HTR-8/SVneo (cell line): ENCODE results near the gene PTX4.
"Not testable (repeated sequence)": the region's sequence is repeated elsewhere in the genome, so short reads cannot be mapped to it uniquely, and the experiment has no call there.

Experiments used
- DNase-seq: peaks from one replicate; pipeline ENCODE4 v3.0.0; 2011; ENCODE audit warnings: low spot score, mixed read lengths; ENCODE audit not compliant: insufficient read length
- FAIRE-seq: peaks from 2 replicates; lab custom pipeline; 2011; peaks lifted over from hg19 to GRCh38; lab: Jason Lieb, UNC

PTX4 gene

DNA sequence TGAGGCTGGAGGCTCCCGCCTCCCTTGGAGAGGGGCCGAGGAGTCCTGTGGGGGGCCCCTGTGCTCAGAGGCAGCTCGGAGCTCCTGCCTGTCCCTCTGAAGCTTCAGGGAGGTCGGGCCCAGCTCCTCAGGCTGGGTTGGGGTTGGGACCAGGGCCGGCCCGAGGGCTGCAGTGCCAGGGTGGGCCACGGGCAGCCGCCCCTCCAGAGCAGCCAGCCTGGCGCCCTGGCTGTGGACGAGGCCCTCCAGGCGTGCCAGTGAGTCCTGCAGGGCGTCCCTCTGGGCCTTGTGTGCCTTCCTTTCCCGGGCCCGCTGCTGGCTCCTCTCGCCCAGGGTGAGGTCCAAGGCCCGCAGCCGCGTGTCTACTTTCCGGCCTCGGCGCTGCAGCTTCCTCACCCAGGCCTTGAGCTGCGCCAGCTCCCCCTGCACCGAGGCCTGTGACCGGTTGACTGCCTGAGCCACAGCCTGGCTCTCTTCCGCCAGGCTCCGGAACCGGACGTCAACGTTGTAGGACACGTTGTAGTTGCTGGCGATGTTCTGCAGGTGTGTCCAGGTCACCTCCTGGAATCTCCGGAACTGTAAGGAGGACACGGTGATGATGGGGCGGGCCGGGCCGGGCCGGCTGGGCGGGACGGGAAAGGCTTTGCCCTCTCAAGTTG, 1.2 kb downstream of the PTX4 start:
- no peak for DNase-seq
- FAIRE-seq = no peak

DNA sequence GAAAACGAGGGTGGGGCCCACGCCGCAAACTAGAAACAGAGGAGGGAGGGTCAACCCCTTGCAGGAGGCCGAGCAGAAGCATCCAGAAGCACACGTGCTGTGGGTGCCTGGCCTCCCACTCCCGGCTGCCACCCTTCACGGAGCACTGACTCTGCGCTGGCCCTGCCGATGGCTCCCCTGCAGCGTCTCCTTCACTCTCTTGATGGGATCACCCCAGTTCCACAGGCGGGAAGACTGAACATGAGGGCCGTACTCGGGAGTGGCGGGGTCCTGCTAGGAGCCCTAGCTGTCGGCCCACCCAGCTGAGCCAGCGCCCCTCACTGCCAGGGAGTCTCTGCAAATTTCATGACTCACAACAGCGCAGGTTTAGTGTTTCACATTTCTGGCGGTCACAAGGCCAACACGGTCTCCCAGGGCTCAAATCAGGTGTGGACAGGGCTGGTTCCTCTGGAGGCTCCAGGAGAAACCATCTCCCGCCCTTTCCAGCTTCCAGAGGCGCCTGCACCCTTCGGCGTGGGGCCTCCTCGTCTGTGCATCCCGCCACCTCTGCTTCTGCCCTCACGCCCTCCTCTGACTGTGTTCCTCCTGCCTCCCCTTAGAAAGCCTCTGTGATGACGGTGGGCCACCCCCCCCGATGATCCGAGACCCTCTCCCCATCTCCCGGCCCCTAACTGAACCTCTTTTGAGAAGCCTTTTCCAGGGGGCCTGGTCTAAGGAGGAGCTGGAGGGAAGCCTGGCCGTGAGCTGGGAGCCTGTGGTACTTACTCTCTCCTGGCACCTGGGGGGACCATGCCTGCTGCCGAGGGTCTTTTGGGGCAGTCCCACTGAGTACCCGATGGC, 2.0 kb downstream of the PTX4 start:
- no peak for DNase-seq
- no peak for FAIRE-seq

DNA sequence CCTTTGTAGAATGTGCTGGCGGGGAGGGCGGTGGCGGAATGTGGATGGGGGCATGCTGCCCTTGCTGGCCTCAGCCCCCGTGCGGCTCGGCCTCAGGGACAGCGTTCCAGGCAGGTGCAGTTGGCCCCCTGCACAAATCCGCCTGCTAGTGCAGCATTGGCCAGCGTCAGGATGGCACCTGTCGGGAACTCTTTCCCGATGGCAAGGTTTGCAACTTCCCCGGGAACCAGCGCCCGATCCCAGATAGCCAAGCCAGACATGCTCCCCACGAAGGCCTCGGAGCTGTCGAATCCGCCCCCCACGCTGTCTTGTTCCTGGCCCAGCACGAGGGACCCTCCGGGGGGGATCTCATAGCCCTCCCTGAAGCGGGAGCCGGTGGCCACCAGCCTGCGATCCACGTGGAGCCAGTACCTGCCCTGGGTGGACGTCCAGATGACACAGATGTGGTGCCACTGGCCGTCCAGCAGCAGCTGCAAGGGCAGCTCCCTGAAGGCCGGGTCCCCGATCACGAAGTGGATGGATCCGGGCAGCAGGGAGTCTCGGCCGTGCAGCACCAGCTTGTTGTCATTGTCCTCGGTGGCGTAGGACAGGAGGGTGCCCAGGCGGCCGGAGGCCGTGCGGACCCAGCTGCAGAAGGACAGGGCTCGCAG, 2.8 kb downstream of the PTX4 start:
- FAIRE-seq = no peak
- no peak for DNase-seq

DNA sequence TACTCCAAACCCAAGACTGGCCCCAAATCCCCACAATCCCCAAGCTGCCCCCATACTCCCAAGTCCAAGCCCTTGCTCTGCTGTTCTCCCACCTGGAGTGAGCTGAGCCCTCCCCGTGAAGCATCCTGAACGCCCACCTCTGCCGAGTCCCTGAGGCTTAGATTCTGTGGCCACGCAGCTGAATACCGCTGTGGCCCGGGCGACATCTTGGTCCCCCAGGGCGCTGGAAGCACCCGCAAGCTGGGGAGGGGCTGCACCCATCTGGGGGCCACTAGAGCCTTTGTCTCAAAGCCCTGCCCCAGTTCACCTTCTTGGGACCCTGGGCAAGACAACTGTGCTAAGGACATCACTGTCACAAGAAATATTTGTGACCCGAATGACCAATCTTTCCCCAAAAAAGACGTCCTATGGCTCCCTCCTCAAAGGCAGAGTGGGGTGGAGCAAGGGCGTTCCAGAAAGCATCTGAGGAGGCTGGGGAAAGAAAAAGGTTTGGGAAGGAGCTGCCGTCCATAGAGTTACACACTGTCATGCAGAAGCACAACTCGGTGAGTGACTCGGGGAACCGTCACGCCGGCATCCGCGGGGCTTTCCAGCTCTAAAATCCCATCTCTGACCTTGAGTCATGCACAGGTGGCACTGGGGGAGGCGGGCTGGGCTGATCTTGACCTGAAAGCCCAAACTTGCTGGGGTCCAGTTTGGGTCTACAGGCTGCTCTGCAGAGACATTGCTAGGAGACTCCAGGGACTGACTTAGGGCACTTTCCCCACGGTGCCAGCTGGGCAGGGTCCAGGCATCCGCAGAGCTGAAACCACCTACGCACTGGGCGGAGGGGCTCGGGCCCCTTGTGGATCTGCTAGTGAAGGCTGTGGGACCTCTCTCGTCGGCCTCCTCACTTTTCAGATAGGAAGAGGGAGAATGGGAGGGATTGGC, 6.6 kb downstream of the PTX4 start:
- no peak for DNase-seq
- no peak for FAIRE-seq

DNA sequence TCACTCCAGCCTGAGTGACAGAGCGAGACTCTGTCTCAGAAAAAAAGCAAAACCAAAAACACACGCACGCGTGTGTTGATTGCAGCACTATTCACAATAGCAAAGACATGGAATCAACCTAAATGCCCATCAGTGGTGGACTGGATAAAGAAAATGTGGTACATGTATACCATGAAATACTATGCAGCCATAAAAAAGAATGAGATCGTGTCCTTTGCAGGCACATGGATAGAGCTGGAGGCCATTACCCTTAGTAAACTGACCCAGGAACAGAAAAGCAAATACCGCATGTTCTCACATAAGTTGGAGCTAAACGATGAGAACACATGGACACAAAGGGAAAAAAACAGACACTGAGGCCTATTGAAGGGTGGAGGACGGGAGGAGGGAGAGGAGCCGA, 9.8 kb downstream of the PTX4 start:
- not testable (repeated sequence) for DNase-seq, FAIRE-seq

DNA sequence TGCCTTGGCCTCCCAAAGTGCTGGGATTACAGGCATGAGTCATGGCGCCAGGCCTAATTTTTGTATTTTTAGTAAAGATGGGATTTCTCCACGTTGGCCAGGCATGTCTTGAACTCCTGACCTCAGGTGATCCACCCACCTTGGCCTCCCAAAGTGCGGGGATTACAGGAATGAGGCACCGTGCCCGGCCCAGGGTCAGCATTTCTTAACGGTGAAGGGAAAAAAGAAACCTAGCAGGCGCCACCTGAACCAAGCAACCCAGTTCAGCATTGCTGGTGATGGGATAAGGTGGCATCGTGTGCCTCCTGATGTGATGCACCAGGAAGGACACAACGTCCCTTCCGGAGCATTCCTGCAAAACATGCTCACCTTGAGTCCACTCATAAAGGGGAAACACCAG, 11.7 kb downstream of the PTX4 start:
- DNase-seq (no peak), FAIRE-seq (no peak)

DNA sequence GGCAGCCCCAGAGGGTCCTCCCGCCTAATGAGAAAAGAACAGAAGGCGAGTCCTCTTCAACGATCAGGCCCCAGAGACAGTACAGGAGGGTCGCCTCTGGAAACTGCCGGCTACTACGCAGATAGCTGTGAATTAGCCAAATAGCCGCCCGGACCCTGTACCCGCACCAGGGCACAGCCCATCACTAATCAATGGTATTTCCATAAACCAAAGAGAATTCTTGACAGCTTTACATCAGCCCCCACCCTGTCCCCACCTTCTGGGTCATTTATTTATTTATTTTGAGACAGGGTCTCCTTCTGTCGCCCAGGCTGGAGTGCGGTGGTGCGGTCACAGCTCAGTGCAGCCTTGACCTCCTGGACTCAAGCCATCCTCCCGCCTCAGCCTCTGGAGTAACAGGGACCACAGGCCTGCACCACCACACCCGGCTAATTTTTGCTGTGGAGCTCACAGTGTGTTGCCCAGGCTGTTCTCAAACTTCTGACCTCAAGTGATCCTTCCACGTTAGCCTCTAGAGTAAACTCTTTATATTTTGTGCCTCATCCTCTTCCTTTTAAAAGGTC, 13.1 kb downstream of the PTX4 start:
- DNase-seq (no peak), FAIRE-seq (no peak)

DNA sequence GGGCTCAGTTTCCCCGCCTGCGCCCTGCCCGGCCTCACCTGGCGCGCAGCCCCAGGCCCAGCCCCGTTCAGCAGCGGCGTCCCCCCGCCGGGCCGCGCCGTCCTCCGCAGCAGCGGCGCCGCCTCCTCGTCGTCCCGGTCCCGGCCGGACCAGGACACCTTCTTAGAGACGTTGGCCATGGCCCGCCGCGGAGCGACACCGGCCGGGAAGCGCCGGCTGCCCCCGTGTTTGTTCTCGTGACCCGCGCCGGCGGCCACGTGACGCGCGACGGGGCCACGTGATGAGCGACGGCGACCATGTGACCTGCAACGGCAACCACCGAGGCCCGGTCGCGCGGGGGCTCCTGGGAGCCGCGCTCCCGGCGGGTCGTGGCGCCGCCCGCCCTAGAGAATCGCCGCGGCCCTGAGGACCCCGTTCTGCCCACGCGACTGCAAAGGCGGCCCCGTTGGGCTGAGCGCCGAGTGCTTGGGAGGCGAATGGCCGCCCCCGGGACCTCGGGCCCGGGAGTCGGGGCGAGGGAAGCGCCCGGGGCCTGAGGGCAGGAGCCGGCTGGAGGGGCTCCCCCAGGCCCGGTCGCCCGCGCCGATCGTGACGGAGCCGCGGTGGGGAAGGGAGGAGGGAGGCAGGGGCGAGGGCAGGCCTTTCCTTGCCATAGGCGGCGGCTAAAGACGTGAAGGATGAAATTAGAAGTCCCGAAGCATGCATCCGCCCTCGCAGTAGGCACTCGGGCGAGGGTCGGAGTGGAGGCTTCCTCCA, 13.8 kb downstream of the PTX4 start, which contains the start of gene CLCN7:
Gene CLCN7, minus strand, starts transcription at position 233 of the 756 bp plus-strand sequence. Its CDS starts 54 bp downstream, at position 179.
- DNase-seq (peak; percentile 94), FAIRE-seq (peak; percentile 99)

DNA sequence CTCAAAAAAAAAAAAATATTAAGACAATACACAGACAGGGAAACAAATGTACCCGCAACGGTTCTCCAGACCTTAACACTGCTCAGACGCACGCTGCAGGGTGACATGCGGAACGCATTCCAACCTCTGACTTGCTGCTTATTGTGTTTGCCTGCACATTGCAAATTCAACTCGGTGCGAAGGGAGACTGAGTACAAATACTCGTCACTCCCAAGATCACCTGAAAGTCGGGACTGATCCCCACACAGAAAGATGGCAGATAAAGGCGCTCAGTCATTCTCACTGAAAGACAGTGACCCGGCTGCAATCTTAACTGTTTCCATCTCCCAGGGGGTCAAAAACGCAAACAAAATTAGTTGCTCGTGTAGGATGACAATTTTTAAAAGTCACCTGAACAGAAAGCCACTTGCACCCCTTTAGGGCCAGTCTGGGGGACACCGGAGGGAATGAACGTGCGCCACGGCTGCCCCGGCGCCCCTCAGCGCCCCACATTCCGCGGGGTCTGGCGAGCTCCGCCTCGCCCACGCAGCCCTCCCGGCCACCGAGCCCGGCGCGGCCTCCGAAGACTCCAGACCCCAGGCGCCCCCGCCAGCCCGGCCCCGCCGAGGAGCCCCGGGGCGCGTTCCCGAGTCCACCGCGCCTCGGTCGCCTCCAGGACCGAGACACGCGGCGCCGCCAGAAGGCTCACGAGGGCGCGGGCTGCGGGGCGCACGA, 14.5 kb downstream of the PTX4 start:
- no peak for FAIRE-seq
- DNase-seq = no peak

DNA sequence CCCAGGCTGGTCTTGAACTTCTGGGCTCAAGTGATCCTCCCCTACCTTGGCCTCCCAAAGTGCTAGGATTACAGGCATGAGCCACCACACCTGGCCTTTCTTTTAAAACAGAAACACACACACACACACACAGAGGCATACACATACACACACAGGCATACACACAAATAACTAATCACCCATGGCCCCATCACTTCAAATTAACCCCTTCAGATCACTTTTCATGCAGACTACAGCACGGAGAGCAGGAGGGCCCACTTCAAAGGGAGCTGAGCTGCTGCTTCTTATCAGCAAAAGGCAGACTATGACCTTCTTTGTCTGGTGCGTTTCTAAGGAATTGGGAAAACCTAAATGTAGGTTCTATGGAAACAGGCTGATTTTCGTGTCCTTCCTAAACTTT, 15.8 kb downstream of the PTX4 start:
- FAIRE-seq (no peak), DNase-seq (no peak)

DNA sequence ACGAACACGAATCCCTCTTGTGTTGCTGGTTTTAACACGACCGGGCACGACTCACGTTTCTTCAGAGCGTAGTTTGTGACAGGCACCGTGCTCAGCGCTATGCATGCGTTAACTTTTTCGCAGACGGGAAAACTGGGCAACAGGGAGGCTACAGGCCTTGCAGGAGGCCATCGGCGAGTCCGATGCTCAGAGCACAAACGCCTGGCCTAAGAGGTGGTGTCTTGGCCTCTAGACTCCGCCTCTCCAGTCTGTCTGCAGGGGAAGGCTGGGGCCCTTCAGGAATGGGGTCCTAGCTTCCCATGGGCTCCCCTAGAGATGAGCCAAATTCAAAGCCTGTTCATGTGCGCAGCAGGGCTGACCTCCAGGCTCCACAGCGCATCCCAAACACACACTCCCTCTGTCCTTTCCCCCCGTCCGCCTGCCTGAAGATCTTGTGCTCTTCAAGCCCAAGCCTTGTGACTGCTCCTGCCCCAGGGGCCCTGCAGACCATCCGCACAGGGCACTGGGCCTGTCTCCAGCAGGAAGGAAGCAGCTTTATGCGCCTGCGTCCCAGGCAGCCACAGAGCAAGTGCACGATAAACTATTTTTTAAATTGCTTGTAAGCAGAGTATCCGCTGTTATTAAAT, 17.1 kb downstream of the PTX4 start:
- FAIRE-seq = no peak
- no peak for DNase-seq

DNA sequence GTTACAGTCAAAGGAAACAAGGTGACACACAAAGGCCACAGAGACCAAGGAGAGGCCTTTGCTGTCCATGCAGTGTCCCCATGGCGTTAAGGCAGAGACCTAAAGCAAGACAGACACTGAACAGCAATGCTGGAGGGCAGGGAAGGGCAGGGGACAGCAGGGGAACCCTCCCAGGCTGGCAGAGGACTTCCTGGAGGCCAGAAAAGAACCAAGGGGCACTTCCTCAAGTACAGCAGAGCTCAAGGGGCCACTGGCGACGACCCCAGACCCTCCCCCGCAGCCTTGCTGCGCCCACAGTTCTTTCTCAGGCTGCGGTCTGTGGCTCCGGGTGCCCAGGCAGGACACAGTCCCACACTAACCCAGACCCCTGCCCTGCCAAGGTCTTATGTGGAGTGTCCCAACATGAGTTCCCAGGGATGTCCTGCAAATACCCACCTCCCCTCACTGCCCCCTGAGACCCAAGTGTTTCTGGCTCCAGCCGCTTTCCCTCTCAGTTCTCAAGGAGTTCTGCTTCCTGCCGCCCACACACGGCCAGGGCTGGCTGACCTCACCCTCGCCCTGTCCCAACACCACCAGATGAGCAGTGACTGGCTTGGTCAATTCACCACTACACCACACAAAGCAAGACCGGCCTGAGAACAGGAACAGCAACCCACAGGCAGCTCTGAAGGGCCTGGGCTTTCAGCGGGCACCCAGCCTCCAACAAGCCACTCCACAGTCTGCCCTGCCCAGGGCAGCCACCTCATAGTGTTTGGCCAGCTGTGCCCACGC, 18.1 kb downstream of the PTX4 start:
- FAIRE-seq = peak; percentile 69
- no peak for DNase-seq

DNA sequence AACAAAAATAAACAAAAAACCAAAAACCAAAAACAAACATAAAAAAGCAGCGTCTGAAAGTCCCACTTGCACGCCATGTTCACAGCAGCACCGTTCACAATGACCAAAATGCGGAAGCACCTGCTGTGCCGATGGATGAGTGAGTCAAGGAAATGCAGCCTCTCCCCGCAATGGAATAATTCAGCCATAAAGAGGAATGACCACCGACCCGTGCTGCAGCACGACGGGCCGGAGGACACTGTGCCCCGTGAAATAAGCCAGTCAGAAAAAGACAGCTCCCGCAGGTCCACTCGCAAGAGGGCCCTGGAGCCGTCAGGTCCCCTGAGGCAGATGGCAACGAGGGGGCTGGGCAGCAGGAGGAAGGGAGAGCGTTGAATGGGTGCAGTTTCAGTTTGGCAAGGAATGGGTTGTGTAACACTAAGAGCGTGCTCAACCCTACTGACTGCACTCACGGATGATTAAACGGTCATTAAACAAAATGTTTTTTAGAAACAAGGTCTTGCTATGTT, 19.0 kb downstream of the PTX4 start:
- FAIRE-seq (no peak), DNase-seq (no peak)

DNA sequence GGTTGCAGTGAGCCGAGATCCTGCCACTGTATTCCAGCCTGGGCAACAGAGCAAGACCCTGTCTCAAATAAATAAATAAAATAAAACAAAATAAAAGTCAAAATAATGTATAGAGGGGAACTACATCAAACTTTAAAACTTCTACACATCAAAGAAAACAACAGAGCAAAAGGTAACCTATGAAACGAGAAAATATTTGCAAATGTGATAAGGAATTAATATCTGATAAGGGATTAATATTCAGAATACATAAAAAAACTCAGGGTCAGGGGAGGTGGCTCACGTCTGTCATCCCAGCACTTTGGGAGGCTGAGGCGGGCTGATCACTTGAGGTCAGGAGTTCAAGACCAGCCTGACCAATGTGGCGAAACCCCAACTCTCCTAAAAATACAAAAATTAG, 19.6 kb downstream of the PTX4 start:
- DNase-seq, FAIRE-seq: not testable (repeated sequence)

DNA sequence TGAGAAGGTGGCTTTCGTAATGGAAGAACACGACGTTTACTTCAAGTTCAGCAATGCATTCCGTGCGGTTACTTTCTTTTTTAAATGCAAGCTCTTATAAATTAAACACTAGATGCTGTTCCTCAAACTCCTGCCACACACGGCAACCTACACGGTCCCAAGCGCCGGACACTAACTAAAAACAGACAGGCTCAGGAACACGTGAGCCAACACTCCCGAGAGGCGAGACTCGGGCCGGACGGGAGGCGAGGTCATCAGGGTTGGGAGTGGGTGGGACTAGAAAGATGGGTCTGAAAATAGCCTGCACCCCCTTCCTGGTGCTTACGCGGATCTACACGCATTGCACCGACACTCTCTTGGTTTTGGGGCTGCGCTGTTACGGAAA, 20.3 kb downstream of the PTX4 start:
- FAIRE-seq = no peak
- no peak for DNase-seq

DNA sequence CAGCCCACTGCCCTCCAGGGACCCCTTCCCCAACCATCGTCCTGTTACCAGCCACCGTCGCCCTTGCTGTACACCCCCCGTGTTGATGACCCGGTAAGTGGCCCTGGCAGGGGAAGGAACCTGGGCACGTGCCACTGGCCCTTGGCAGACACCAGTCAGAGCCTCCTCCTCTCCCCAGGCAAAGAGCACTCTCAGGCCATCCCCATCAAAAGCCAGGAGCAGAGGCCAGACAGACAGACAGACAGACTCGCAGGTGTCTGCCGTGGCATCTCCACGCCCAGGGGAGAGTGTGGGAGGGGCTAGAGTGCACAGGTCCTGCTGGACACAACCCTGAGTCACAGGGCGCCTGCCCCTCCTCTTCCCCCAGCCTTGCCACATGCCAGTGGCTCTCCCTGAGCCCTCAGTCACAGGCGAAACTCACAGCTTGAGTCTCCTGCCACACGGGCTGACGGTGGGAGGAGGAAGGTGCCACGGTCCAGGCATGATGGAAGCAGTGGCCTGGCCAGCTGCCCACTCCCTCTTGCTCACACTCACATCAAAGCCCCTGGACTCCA, 21.7 kb downstream of the PTX4 start:
- no peak for DNase-seq
- no peak for FAIRE-seq

DNA sequence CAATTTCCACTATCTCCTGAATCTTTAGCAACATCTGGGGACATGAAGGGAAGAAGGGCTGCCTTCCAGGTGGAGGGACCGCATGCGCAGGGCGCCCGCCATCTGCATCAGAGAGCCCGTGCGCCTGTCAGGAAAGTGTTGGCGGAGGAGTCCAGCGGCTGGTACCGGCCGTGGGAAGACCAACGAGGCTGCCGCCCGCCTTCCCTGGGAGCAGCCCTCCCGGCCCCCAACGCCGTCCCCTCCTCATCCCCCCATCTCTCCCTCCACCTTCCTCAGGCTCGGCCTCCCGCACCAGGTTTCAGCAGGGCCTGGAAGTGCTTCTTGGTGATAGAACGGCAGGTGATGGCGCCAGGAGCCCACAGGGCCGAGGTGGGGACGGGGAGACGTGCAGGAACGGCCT, 22.7 kb downstream of the PTX4 start:
- no peak for DNase-seq
- FAIRE-seq = no peak
